Activated naive CD4-positive, alpha-beta T cell treated with anti-CD3 and anti-CD28 coated beads, Interleukin-2, amount 50 U/mL, for 16 hours (primary cell): ENCODE measurements around the gene RB1.
"Not testable (repeated sequence)": the region's sequence is repeated elsewhere in the genome, so short reads cannot be mapped to it uniquely, and the experiment has no call there.

Experiments
- DNase-seq: peaks from one replicate; pipeline ENCODE4 v3.0.0-alpha.2; 2020

RB1 gene

DNA sequence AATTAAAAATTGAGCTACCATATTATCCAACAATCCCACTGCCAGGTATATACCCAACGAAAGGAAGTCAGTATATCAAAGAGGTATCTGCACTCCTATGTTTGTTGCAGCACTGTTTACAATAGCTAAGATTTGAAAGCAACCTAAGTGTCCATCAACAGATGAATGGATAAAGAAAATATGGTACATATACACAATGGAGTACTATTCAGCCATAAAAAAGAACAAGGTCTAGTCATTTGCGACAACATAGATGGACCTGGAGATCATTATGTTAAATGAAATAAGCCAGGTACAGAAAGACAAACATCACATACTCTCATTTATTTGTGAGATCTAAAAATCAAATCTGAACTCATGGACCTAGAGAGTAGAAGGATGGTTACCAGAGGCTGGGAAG lies 52.0 kb downstream of the RB1 start:
- DNase-seq, result not testable (repeated sequence)

- no peak for DNase-seq
Observed at GRCh38 chr13:48356750-48357149, 53.2 kb downstream of the RB1 start.

DNA sequence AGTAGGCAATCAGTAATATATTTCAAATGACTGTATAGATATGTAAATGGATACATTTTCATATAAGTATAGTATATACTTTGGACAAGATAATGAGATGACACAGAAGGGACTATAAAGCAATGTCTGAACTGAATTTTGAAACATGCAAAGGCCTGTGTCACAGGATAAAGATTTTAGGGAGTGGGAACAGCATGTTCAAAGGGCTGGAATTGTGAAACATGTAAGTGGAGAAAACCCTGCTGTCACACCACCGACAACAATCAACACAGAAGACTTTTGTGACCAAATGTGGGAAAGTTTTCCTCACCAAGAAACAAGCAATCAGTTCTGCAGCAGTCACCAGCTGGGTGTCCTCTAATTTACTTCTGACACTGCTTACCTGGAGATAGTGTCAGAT lies 66.4 kb downstream of the RB1 start:
- no peak for DNase-seq

- no peak for DNase-seq
Observed at GRCh38 chr13:48370815-48371214, 67.3 kb downstream of the RB1 start.

- no peak for DNase-seq
Observed at GRCh38 chr13:48377857-48378256, 74.3 kb downstream of the RB1 start.

GRCh38 chr13:48380581-48380980 lies 77.0 kb downstream of the RB1 start:
- no peak for DNase-seq

- no peak for DNase-seq
Observed at GRCh38 chr13:48383384-48383783, 79.8 kb downstream of the RB1 start.

GRCh38 chr13:48386816-48387215 lies 83.3 kb downstream of the RB1 start:
- no peak for DNase-seq

DNA sequence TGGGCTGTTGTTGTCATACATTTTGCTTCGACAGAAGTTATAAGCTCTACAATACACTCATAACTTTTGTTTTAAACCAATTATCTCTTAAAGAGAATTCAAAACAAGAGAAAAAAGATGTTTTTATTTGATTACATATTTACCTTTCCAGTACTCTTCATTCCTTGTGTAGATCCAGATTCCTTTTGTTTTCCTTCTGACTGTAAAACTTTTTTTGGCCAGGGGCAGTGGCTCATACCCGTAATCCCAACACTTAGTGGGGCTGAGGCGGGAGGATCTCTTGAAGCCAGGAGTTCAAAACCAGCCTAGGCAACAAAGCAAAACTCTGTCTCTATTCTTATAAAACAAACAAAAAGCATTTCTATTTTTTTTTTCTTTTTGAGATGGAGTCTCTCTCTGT lies 87.7 kb downstream of the RB1 start:
- no peak for DNase-seq

DNA sequence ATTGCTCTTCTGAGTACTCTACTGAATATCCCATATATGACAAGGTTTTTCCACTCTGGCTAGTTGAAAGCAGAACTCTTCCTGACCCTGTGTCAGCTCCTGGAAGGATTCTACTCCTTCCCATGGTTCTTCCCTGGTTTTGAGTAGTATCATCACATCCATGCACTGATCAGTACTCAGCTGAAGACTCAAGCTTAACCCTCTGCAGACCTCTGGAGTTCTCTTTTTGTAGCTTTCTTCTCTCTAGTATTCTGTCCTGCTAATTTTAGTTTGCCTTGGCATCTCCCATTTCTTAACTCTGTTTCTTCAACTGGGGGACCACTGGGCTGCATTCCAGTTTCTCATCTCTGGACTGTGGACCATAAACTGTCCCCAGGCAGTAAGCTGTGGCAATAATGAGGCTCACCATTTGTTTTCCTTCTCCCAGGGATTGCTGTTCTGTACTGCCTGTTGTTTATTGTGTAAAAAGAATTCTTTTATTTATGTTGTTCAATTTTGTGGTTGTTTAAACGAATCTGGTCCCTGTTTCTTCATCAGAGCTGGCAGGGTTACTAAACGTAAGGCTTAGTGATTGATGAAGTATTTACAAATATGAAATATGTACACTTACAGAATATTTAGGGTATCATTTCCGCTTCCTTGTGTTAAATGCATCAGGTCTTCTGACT lies 89.6 kb downstream of the RB1 start:
- no peak for DNase-seq

DNA sequence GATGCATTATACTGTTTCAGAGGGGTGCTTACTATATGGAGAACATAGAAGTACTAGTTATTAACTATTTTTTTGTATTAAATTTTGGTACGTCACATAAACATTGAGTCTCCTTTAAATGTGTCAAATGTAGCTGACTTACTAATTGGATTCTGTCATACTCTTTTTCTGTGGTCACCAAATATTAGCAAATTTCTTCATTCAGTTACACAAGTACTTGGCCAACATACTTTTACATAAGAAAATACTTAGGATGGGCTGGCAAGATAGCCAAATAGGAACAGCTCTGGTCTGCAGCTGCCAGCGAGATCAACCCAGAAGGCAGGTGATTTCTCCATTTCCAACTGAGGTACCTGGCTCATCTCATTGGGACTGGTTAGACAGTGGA lies 90.1 kb downstream of the RB1 start:
- DNase-seq, result no peak

DNA sequence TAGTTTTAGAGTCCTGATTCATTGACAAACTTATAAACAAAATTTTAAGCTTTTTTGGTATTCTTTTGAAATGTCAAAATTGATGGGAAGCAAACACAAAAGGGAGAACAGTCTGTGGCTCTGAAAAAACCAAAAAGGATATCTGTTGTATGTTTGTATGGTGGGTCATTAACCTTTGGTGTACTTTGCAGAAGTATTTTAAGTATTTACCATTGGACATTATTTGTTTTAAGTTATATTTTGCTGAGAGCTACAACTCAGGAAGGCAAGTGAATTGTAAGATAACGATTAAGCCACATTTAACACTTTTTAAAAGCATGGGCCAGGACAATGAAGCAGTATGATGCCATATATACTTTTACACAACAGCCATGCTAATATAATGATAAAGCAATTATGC lies 94.2 kb downstream of the RB1 start:
- DNase-seq, result no peak

- DNase-seq, result no peak
Observed at GRCh38 chr13:48398450-48399095, 95.0 kb downstream of the RB1 start.

DNA sequence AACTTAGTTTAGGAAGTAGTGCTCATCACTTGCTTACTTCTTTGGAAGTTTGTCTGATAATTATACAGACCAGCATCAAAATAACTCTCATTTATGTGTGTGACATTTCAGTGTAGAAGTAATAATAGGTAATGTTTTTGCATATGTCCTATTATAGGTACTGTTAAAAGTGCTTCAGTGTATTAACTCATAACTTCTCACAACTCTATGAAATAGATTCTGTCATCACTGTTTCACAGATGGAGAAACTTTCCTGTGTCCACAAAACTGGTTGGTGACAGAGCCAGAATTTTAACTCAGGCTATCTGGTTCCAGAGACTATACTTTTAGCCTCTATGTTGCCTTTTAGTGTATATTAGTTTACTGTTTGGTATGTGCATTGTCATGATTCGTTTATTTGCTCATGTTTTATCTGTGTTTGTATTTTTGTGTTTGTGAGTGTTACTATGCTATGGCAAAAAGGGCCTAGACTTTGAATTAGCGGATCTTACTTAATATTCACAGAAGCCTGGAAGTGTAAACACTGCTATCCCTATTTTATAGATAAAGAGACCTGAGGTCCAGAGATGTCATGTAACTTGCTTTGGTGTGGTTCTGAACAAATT lies 96.6 kb downstream of the RB1 start:
- no peak for DNase-seq

DNA sequence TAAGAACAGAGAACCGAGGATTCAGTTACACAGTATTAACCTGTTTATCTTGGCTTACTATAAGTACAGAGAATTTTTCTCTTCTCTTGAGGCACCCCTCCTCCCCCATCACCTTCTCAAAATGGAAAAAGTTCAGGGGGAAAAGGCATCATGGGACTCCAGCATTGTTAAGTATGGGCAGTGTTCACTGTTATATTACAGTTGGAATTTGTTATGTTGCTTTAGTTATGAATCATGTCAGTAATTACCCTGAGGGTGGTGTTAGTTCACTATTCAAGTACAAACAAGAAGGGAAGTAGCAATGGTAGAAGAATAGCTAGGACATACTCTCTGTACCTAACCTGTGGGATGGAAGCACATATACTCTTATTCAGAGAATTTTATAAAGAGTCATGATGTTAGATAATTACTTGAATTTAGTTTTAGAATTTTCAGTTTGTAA lies 97.3 kb downstream of the RB1 start:
- DNase-seq, result no peak

- no peak for DNase-seq
Observed at GRCh38 chr13:48401480-48401879, 97.9 kb downstream of the RB1 start.

DNA sequence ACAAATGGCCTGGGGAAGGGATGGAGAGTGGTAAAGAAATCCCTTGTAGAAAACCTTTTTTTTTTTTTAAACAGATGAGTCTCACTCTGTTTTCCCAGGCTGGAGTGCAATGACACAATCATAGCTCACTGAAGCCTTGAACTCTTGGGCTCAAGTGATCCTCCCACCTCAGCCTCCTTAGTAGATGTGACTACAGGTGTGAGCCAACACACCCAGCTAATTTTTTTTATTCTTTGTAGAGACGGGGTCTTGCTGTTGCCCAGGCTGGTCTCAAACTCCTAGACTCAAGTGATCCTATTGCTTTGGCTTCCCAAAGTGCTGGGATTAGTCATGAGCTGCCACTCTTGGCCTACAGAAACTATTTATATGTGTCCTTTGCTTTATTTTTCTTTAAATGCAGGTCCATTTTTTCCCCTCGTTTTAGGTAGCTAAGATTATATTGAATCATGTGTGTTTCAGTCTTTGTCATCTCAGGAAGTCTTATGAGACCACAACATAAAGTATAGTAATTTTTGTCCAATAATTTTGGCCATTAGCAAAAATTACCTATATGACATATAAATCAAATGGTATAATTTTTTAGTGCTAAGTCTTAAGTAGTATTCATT lies 98.9 kb downstream of the RB1 start:
- no peak for DNase-seq

- peak; percentile 40 for DNase-seq
Observed at GRCh38 chr13:48403151-48403631, 99.6 kb downstream of the RB1 start.

- no peak for DNase-seq
Observed at GRCh38 chr13:48403913-48404312, 100.4 kb downstream of the RB1 start.

GRCh38 chr13:48404952-48405351 lies 101.4 kb downstream of the RB1 start:
- no peak for DNase-seq

DNA sequence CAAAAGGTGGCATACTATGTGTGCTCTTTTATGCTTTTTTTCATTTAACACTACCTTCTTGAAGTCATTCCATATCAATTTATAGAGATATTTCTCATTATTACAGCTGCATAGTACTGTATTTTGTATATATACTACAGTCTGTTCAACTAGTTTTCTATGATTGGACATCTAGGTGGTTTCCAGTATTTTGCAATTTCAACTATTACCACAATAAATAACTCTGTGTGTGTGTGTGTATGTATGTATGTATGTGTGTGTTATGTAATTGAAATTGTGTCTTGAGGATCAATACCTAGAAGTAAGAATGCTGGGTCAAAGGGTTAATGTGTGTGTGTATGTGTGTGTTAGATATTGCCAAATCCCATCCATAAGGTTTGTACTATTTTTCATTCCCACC lies 102.3 kb downstream of the RB1 start:
- no peak for DNase-seq

DNA sequence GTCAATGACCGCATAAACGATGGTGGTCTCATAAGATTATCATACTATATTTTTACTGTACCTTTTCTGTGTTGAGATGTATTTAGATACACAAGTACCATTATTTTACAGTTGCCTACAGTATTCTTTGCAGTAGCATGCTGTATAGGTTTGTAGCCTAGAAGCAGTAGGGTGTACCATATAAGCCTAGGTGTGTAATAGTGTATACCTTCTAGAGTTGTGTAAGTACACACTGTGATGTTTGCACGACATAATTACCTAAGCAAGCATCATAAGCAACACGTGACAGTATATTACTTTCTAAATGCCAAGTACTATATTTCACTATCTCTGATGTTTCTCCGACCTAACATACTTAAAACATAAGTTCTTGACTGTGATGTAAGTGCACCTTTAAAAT lies 106.6 kb downstream of the RB1 start:
- no peak for DNase-seq

DNA sequence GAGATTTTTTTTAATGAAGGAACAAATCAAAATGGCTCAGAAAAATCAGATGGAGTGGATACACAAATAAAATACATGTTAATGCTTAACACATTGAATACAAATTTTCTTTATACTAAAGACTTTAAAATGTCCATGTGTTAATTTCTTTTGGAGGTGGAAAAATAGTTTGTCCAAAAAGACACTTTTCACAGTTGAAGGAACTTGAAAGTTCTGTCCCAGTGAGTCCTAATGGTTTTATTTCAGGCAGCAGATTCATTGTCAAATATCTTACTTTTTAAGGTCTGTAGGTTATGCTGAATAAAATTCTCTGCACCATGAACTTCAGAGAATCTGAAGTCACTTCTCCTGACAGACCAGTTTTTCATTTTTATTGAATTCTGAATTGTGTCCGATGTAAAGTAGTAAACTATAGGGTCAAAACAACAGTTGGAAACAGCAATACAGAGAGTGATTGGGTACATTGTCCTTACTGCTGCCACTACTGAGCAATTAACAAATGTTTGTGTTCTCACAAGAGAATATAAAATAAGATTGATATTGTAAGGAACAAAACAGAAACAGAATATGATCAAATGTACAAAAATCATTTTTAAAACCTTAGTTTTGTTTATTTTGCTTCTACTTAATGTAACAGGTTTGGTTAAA lies 107.7 kb downstream of the RB1 start:
- no peak for DNase-seq
